Kidney capillary endothelial cell (primary cell): ENCODE data around the gene LPAR2.
A peak's percentile ranks its signal among the peaks of the same experiment; 100 is the strongest.

Experiments
- DNase-seq: peaks from one replicate; pipeline ENCODE4 v3.0.0-alpha.2; 2018; ENCODE audit warnings: low spot score

LPAR2 gene

DNA sequence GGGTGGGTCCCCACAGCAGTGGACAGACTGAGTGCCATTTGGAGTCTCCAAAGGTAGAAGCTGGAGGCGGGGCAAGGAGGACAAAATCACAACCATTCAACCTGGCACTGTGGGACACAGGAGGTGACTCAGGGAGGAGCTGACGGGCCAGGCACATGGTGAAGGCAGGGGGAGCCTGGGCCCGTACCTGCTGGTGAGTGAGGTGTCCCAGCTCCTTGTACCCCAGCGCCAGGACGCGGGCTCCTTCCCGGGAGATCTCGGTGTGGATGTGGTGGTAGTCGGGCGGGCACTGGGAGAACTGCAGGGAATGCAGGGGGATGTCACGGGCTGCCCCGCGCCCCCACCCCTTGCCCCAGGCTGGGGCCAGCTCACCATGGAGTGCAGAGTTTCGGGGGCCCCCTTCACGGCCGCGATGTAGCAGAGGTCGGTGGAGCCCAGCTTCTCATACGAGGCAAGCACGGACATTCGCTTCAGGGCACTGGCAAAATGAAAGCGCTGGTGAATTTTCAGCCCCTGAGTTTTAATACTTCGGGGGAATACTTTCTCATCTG, 25.7 kb upstream of the LPAR2 start:
- DNase-seq: no peak

- no peak for DNase-seq
These were observed 24.7 kb upstream of the LPAR2 start for GRCh38 chr19:19652482-19653295.

DNA sequence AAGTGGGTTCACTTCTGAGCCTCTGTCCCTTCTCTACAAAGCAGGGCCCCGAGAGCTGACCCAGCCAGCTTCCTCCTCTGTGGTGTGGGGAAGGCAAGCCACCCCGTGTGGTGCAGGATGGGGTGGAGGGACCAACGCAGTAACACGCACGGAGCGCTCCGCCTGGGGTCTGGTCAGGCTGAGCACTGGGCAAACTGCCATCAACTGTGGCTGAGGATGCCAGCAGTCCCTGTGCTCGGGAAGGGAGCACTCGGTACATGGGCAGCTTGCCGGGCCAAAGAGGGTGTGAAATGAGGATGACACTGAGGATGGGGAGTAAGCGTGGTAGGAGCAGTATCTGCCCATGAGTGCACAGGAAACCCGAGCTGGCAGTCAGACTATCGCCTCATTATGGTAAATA, 23.1 kb upstream of the LPAR2 start:
- DNase-seq: no peak

- no peak for DNase-seq
These were observed 22.3 kb upstream of the LPAR2 start for GRCh38 chr19:19650331-19650730.

DNA sequence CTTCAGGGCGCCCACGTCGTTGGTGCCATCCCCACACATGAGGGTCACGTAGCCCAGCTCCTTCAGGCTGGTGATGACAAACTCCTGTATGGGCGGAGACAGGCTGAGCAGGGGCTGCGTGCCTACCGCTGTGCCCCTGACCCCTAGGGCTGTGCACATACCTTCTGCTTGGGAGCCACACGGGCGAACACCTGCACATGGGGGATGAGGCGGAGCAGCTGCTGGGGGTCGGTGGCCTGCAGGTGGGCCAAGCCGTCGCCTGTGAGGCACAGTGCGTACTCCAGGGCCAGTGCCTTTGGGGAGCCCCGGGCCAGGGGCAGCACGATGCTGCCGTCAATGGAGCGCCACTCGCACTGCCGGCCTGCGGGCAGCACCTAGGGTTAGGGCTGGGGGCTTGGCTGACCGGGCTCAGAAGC, 21.6 kb upstream of the LPAR2 start:
- no peak for DNase-seq

DNA sequence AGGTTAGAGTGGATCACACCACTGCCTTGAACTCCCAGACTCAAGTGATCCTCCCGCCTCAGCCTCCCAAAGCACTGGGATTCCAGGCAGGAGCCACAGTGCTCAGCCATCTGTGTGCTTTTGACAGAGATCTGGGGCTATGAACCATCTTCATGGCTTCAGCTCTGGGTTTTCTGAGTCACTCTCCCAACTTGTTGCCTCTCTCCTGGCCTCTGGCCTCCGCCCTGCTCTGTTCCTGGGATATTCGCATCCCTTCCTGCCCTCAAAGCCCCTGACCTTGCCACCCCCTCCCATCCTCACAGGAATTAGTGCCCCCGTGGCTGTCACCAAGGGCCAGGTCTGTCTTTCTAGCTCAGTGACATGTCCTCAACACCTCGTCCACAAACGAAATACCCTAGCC, 21.1 kb upstream of the LPAR2 start:
- DNase-seq: no peak

DNA sequence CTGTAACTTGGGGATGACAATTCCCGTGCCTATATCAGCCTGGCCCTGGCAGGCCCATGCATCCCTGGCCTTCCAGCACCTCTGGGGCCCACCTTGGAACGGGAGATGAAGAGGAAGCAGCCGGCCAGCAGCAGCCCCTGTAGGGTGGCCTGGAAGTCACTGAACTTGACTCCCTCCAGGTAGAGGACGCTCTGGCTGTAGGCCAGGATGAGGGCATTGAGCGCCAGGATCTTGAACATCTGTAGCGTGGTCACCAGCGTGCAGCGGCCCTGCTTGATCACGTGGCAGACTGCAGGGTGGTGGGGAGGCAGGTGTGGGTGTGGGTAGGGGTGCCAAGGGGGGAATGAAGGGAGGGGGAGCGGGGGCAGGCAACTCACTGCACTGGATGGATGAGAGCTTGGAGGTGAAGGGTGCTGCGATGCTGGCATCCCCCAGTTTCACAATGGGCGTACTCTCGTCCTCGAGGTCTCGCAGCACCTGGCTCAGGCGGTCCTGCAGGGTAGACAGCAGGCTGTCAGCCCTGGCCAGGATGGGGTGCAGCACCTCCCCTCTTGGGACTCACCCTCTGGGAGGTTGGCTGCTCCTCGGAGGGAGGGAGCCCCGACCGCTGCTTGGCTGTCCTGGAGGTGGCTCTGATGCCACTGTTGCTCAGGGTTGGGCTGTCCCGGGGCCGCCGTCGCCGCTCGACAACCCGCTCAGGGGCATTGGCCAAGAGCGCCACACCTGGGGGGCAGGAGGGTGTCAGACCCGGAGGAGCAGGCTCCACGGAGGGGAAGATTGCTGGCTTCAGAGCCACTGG, 19.2 kb upstream of the LPAR2 start:
- DNase-seq: no peak

DNA sequence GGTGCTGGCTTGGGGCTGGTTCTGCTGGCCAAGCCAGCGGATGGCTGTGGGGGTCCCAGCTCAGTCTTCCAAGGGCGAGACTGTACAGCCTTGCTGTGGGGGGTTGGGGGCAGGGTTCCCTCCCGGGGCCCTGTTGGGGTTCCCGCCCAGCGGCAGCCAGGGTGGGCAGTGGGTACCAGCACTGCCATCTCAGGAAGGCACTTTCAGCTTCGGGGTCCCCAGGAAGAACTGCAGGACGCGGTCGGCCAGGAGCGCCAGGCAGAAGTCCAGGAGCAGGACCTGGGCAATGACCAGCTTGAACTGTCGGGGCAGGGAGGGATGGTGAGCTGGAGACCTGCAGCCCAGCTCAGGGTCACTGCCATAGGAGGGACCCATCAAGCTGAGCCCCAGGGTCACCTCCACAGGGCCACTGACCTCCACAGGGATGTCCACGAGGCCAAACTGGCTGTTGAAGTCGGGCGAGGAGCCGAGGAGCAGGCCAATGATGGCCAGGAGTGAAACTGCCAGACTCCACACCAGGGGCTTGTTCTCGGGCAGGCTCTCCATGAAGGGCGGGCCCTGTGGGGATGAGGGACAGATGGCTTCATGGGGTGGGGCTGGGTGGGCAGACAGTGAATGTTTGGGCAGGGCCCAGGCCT, 17.3 kb upstream of the LPAR2 start:
- DNase-seq: no peak

GRCh38 chr19:19644054-19644388, 16.0 kb upstream of the LPAR2 start:
- no peak for DNase-seq

DNA sequence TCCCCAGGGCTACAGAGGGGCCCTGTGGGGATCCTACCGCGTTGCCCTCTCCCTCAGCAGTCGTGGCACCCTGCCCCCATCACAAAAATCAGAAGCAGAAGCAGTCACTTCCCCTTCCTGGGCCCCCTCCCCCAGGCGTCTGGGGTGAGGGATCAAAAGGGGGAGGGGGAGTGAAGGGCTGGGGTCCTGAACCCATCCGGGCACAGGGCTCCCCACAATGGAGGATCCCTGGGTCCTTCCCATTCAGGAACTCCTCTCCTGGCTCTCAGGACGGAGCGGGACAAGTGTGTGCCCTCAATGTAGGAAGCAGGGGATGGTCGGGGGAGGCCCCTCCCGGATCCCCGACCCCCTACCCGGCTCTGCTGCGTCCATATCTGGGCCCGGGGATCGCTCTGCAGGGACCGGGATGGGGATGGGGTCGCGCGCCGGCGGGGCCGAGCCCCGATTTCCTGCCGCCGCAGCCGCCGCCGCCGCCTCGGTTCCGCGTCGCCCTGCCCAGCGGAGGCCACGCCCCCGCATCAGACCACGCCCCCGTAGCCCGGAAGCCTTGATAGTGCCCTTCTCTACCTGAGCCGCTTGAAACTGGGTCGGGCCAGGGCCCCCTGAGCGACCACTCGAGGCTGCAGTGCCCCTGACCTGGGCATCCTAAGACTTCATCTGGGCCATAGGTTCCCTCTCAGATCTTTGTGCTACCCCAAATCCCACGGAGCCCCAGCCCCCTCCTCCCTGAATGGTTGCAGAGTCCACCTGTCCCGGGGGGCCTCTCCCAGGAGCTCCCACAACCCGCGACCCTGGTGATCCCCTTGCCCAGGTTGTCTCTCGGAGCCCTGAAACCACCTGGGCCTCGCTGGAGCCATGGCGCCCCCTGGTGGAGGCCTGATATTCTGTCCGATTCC, 15.4 kb upstream of the LPAR2 start, which contains the start of gene GMIP:
TSS of gene GMIP (minus strand) at position 500 of the 896 bp plus-strand sequence. CDS start at position 372, 128 bp downstream.
- DNase-seq: peak; percentile 45

- peak; percentile 23 for DNase-seq
These were observed 14.6 kb upstream of the LPAR2 start for GRCh38 chr19:19642506-19643157.

- no peak for DNase-seq
These were observed 9.7 kb upstream of the LPAR2 start for GRCh38 chr19:19637523-19638251.

- no peak for DNase-seq
These were observed 9.1 kb upstream of the LPAR2 start for GRCh38 chr19:19637186-19637522.

GRCh38 chr19:19636573-19637185, 8.7 kb upstream of the LPAR2 start:
- no peak for DNase-seq

- DNase-seq: no peak
These were observed 7.3 kb upstream of the LPAR2 start for GRCh38 chr19:19635313-19635702.

DNA sequence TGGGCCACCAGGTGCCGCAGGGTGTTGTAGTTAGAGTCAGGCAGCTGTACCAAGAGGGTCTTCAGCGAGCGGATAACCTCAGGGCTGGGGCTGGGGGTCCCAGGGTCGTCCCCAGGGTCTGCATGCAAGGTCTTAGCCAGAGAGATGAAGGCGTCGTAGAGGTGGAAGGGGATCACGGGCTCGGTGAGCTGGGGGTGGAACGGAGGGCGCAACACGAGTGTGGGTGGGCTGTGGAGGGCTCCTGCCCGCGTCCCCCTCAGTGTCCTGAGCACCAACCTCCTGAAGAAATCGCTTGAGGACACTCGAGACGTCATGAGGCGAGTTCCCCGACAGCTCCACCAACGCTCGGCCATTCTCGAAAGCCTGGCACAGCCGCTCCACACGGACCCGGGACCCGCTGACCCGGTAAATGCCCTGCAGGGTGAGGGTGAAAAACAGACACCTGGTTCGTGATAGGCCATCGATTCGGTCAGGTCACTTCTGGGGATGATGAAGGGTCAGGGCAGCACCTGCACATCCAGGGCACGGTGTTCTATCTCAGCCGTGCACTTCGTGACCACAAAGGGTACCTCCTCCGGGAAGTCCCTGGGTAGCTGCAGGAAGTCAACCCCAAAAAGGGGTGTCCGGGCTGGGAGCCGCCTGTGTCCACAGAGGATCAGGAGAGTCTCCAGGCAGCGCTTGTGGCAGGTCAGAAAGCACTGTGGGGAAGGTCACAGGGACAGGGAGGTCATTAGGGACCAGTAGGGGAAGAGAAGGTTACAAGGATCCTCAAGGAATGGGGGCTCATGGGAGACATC, 6.7 kb upstream of the LPAR2 start:
- no peak for DNase-seq

GRCh38 chr19:19633711-19634515, 5.9 kb upstream of the LPAR2 start:
- DNase-seq: no peak

- no peak for DNase-seq
These were observed 4.6 kb upstream of the LPAR2 start for GRCh38 chr19:19632661-19633060.
